ENCODE results near the gene POLR1C. TPM values are rescaled to one million over a fixed set of nuclear protein-coding genes. Genes with fewer than 3 reads are reported as not detected.

POLR1C gene
- total and polyA plus RNA-seq, 4 donors: 29.0 to 50.7 (median 40.5) TPM

DNA sequence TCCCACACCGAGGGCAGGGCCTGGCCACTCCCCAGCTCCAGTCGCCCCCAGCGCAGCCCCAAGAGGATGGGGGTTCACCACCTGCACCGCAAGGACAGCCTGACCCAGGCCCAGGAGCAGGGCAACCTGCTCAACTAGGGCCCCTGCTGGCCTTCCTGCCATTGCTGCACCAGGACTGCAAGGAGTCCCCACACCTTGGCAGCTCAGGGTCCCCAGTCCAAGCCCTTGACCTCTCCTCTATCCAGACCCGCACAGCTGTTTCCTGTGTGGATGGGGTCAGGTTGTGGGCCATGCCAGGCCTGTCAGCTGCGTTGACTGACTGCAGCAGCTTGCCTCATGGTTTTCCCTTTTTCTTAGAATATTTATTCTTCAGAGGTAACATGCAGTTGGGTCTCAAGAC is 11.2 kb upstream of the POLR1C start:
- Histone ChIP-seq H3K27me3 (ENCODE audit: control insufficient read depth in 3 of 3, insufficient read depth in 3 of 3, low read length in 2 of 3) (peaks cover 0 to 14% (median 5%) of the 10 kb centered on the region in 3 donors), H3K27ac (ENCODE audit: low read depth in 1 of 2, low read length in 1 of 2) (no peak overlapping the region), H3K4me3 (no peak overlapping the region), H3K36me3 (ENCODE audit: control insufficient read depth in 4 of 4, insufficient read depth in 4 of 4, low read length in 4 of 4) (peaks cover 3 to 43% (median 11%) of the 10 kb centered on the region in 4 donors), H3K9me3 (ENCODE audit: control insufficient read depth in 4 of 4, insufficient read depth in 3 of 4, low read length in 3 of 4) (no peaks in the 10 kb centered on the region), H3K9ac (ENCODE audit: insufficient read depth in 1 of 2, low read length in 2 of 2) (no peak overlapping the region), H3K4me1 (ENCODE audit: control insufficient read depth in 5 of 5, insufficient read depth in 5 of 5, low read length in 5 of 5) (peaks cover 0 to 17% (median 5%) of the 10 kb centered on the region in 5 donors)
- ATAC-seq (ENCODE audit: insufficient read depth, low FRiP score) (no peak), DNase-seq (no peak)
- no peak for TF ChIP-seq CTCF (IDR thresholded peaks at IDR 0.05; ENCODE audit: control extremely low read depth, extremely low read depth)
- WGBS, 2 donors: 75 to 78% methylated on average over 6 of the region's 6 CpGs

DNA sequence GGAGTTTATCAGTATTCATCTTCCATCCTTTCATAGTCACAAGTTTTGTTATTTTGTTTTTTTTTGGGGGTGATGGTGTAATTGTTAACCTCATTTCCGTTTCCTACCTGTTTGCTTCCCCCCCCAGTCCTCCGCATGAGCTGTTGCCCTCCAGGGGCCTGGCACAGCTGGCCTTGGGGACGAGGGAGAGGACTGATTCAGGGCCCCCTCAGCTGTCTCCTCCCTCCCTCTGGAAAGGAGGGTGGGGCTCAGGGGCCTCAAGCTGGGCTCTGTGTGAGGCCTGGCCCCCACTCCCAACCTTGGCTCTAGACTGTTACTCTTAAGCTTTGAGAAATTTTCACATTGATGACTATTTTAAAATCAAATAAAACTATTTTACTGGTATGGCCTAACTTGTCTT is 10.7 kb upstream of the POLR1C start:
- WGBS, 2 donors: 81 to 91% methylated on average over 3 of the region's 3 CpGs
- peaks cover 0 to 14% (median 5%) of the 10 kb centered on the region in 3 donors for H3K27me3 ChIP-seq (ENCODE audit: control insufficient read depth in 3 of 3, insufficient read depth in 3 of 3, low read length in 2 of 3)
- H3K27ac ChIP-seq (ENCODE audit: low read depth in 1 of 2, low read length in 1 of 2): no peak overlapping the region
- H3K4me1 ChIP-seq (ENCODE audit: control insufficient read depth in 5 of 5, insufficient read depth in 5 of 5, low read length in 5 of 5): peaks cover 0 to 17% (median 5%) of the 10 kb centered on the region in 5 donors
- TF ChIP-seq CTCF (IDR thresholded peaks at IDR 0.05; ENCODE audit: control extremely low read depth, extremely low read depth): no peak
- no peak overlapping the region for H3K4me3 ChIP-seq
- peaks cover 3 to 40% (median 9%) of the 10 kb centered on the region in 4 donors for H3K36me3 ChIP-seq (ENCODE audit: control insufficient read depth in 4 of 4, insufficient read depth in 4 of 4, low read length in 4 of 4)
- no peak for ATAC-seq (ENCODE audit: insufficient read depth, low FRiP score)
- no peak for DNase-seq
- H3K9ac ChIP-seq (ENCODE audit: insufficient read depth in 1 of 2, low read length in 2 of 2): no peak overlapping the region
- H3K9me3 ChIP-seq (ENCODE audit: control insufficient read depth in 4 of 4, insufficient read depth in 3 of 4, low read length in 3 of 4): no peaks in the 10 kb centered on the region

- WGBS, 2 donors: 30 to 32% methylated on average over 14 of the region's 14 CpGs
- H3K9ac ChIP-seq (ENCODE audit: insufficient read depth in 1 of 2, low read length in 2 of 2): no peak overlapping the region
- H3K36me3 ChIP-seq (ENCODE audit: control insufficient read depth in 4 of 4, insufficient read depth in 4 of 4, low read length in 4 of 4): peaks cover 3 to 41% (median 7%) of the 10 kb centered on the region in 4 donors
- DNase-seq (peak; percentile 79 to 87 (median 83)), ATAC-seq (ENCODE audit: insufficient read depth, low FRiP score) (no peak)
- H3K9me3 ChIP-seq (ENCODE audit: control insufficient read depth in 4 of 4, insufficient read depth in 3 of 4, low read length in 3 of 4): no peaks in the 10 kb centered on the region
- peak; percentile 95 for TF ChIP-seq CTCF (IDR thresholded peaks at IDR 0.05; ENCODE audit: control extremely low read depth, extremely low read depth)
- H3K4me1 ChIP-seq (ENCODE audit: control insufficient read depth in 5 of 5, insufficient read depth in 5 of 5, low read length in 5 of 5): peaks cover 0 to 17% (median 5%) of the 10 kb centered on the region in 5 donors
- no peak overlapping the region for H3K4me3 ChIP-seq
- H3K27me3 ChIP-seq (ENCODE audit: control insufficient read depth in 3 of 3, insufficient read depth in 3 of 3, low read length in 2 of 3): peaks cover 0 to 14% (median 5%) of the 10 kb centered on the region in 3 donors
- H3K27ac ChIP-seq (ENCODE audit: low read depth in 1 of 2, low read length in 1 of 2): no peak overlapping the region
Measured at GRCh38 chr6:43506667-43507471, 10.0 kb upstream of the POLR1C start.
